Measurements from ENCODE around the gene OR10H4. TPM values are rescaled to one million over a fixed set of nuclear protein-coding genes. Genes with fewer than 3 reads are reported as not detected.

Gene OR10H4, protein sequence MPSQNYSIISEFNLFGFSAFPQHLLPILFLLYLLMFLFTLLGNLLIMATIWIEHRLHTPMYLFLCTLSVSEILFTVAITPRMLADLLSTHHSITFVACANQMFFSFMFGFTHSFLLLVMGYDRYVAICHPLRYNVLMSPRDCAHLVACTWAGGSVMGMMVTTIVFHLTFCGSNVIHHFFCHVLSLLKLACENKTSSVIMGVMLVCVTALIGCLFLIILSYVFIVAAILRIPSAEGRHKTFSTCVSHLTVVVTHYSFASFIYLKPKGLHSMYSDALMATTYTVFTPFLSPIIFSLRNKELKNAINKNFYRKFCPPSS
- total RNA-seq (2014; rRNA removed; shearing (Covaris generic)) (not detected in 2 replicates), polyA plus RNA-seq (2016; fragmentation: Nextera tagmentation; extraction: Ambion mirVana) (not detected in 2 replicates)
- long read RNA-seq: 0 reads

DNA sequence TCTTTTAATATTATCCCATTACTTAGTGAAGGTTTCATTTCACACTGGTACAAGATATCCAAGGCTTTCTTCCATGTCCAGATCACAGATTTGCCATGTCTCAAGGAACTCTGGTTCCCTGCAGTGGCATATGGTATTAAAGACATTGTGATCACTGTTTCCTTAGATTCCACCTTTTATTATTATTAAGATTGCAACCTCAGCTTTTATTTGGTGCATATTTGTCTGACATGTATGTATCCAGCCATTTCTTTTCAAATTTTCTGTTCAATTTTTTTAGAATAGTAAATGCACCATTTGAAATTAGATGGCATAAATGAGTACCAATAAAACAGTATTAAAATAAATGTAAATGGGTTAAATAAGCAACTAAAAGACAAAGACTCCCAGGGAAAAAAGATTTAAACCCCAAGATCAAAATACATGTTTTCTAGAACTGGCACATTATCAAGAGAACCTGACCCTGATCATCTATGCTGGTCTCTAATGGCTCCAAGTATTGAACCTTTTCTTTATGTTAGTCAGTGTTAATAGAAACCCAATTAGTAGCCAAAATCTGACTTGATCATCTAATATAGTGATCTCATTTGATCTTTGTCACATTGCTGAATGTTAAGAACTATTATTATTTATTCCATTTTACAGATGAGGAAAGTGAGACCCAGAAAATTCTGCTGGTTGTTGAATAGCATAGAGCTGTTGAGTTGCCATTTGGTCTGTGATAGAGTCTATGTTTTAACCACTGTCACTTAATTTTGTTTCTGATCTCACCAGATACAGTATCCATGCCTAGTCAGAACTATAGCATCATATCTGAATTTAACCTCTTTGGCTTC lies at the start of gene OR10H4:
Gene OR10H4 (plus strand): TSS at position 786 of the 836 bp plus-strand sequence. CDS start 0 bp downstream, at position 786.
- H2AFZ ChIP-seq: no peak within 1 kb of the TSS
- H3K27ac Mint-ChIP-seq: no peak within 1 kb of the TSS
- no peaks in the 10 kb centered on the region for H3K9me2 ChIP-seq (ENCODE audit: insufficient read depth)
- H3K27me3 ChIP-seq (ENCODE audit: insufficient read depth): no peaks in the 10 kb centered on the region
- H3K4me1 Mint-ChIP-seq: no peaks in the 10 kb centered on the region
- ATAC-seq: no peak
- H3K9me3 Mint-ChIP-seq: peaks cover 90% of the 10 kb centered on the region
- no peak for DNase-seq (ENCODE audit: low spot score)
- H3K79me2 ChIP-seq (replicated peaks; ENCODE audit: insufficient read depth): no peaks in the 10 kb centered on the region
- H4K20me1 ChIP-seq (replicated peaks; ENCODE audit: insufficient read depth): no peaks in the 10 kb centered on the region
- H3K27me3 Mint-ChIP-seq (ENCODE audit: insufficient read depth, low read depth, poor library complexity): no peaks in the 10 kb centered on the region
- no peak within 1 kb of the TSS for H3K4me3 Mint-ChIP-seq
- H3K4me3 ChIP-seq: no peak within 1 kb of the TSS
- H3K36me3 Mint-ChIP-seq (ENCODE audit: low read depth): peaks cover 24% of the 10 kb centered on the region
- no peak within 1 kb of the TSS for H3K4me2 ChIP-seq
- H3K36me3 ChIP-seq (ENCODE audit: insufficient read depth): peaks cover 6% of the 10 kb centered on the region; the same call in 1 of the 2 replicates
- H3K27ac ChIP-seq (ENCODE audit: low read depth): no peak within 1 kb of the TSS
- no peaks in the 10 kb centered on the region for H3F3A ChIP-seq (replicated peaks; ENCODE audit: low read depth)
- no peaks in the 10 kb centered on the region for H3K4me1 ChIP-seq (ENCODE audit: insufficient read depth)
- TF ChIP-seq, protein P1, sequence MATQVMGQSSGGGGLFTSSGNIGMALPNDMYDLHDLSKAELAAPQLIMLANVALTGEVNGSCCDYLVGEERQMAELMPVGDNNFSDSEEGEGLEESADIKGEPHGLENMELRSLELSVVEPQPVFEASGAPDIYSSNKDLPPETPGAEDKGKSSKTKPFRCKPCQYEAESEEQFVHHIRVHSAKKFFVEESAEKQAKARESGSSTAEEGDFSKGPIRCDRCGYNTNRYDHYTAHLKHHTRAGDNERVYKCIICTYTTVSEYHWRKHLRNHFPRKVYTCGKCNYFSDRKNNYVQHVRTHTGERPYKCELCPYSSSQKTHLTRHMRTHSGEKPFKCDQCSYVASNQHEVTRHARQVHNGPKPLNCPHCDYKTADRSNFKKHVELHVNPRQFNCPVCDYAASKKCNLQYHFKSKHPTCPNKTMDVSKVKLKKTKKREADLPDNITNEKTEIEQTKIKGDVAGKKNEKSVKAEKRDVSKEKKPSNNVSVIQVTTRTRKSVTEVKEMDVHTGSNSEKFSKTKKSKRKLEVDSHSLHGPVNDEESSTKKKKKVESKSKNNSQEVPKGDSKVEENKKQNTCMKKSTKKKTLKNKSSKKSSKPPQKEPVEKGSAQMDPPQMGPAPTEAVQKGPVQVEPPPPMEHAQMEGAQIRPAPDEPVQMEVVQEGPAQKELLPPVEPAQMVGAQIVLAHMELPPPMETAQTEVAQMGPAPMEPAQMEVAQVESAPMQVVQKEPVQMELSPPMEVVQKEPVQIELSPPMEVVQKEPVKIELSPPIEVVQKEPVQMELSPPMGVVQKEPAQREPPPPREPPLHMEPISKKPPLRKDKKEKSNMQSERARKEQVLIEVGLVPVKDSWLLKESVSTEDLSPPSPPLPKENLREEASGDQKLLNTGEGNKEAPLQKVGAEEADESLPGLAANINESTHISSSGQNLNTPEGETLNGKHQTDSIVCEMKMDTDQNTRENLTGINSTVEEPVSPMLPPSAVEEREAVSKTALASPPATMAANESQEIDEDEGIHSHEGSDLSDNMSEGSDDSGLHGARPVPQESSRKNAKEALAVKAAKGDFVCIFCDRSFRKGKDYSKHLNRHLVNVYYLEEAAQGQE (IDR thresholded peaks at IDR 0.05; ENCODE audit: unreplicated experiment): no peak
- TF ChIP-seq ETS1 (IDR thresholded peaks at IDR 0.05) (no peak), STAT1 (IDR thresholded peaks at IDR 0.05; ENCODE audit: unreplicated experiment) (no peak), ZNF331 (CRISPR knock-in tag; IDR thresholded peaks at IDR 0.05; ENCODE audit: low read depth) (no peak), ZNF114 (CRISPR knock-in tag; IDR thresholded peaks at IDR 0.05) (no peak), POLR2AphosphoS5 (IDR thresholded peaks at IDR 0.05; ENCODE audit: low read depth) (no peak), JUNB (IDR thresholded peaks at IDR 0.05; ENCODE audit: unreplicated experiment) (no peak), EZH2phosphoT487 (IDR thresholded peaks at IDR 0.05; ENCODE audit: unreplicated experiment) (no peak), CTCF (conservative IDR thresholded peaks at IDR 0.05; ENCODE audit: low read depth in 2 of 2) (no peak), EZH2 (IDR thresholded peaks at IDR 0.05; ENCODE audit: low read depth, unreplicated experiment) (no peak), CREB1 (CRISPR knock-in tag; IDR thresholded peaks at IDR 0.05; ENCODE audit: low read depth) (no peak)
- TF ChIP-seq, protein P2, sequence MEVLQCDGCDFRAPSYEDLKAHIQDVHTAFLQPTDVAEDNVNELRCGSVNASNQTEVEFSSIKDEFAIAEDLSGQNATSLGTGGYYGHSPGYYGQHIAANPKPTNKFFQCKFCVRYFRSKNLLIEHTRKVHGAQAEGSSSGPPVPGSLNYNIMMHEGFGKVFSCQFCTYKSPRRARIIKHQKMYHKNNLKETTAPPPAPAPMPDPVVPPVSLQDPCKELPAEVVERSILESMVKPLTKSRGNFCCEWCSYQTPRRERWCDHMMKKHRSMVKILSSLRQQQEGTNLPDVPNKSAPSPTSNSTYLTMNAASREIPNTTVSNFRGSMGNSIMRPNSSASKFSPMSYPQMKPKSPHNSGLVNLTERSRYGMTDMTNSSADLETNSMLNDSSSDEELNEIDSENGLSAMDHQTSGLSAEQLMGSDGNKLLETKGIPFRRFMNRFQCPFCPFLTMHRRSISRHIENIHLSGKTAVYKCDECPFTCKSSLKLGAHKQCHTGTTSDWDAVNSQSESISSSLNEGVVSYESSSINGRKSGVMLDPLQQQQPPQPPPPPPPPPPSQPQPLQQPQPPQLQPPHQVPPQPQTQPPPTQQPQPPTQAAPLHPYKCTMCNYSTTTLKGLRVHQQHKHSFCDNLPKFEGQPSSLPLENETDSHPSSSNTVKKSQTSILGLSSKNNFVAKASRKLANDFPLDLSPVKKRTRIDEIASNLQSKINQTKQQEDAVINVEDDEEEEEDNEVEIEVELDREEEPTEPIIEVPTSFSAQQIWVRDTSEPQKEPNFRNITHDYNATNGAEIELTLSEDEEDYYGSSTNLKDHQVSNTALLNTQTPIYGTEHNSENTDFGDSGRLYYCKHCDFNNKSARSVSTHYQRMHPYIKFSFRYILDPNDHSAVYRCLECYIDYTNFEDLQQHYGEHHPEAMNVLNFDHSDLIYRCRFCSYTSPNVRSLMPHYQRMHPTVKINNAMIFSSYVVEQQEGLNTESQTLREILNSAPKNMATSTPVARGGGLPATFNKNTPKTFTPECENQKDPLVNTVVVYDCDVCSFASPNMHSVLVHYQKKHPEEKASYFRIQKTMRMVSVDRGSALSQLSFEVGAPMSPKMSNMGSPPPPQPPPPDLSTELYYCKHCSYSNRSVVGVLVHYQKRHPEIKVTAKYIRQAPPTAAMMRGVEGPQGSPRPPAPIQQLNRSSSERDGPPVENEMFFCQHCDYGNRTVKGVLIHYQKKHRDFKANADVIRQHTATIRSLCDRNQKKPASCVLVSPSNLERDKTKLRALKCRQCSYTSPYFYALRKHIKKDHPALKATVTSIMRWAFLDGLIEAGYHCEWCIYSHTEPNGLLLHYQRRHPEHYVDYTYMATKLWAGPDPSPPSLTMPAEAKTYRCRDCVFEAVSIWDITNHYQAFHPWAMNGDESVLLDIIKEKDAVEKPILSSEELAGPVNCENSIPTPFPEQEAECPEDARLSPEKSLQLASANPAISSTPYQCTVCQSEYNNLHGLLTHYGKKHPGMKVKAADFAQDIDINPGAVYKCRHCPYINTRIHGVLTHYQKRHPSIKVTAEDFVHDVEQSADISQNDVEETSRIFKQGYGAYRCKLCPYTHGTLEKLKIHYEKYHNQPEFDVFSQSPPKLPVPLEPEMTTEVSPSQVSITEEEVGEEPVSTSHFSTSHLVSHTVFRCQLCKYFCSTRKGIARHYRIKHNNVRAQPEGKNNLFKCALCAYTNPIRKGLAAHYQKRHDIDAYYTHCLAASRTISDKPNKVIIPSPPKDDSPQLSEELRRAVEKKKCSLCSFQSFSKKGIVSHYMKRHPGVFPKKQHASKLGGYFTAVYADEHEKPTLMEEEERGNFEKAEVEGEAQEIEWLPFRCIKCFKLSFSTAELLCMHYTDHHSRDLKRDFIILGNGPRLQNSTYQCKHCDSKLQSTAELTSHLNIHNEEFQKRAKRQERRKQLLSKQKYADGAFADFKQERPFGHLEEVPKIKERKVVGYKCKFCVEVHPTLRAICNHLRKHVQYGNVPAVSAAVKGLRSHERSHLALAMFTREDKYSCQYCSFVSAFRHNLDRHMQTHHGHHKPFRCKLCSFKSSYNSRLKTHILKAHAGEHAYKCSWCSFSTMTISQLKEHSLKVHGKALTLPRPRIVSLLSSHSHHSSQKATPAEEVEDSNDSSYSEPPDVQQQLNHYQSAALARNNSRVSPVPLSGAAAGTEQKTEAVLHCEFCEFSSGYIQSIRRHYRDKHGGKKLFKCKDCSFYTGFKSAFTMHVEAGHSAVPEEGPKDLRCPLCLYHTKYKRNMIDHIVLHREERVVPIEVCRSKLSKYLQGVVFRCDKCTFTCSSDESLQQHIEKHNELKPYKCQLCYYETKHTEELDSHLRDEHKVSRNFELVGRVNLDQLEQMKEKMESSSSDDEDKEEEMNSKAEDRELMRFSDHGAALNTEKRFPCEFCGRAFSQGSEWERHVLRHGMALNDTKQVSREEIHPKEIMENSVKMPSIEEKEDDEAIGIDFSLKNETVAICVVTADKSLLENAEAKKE (CRISPR knock-in tag; IDR thresholded peaks at IDR 0.05): no peak
